ENCODE measurements around the gene CDH12.

DNA sequence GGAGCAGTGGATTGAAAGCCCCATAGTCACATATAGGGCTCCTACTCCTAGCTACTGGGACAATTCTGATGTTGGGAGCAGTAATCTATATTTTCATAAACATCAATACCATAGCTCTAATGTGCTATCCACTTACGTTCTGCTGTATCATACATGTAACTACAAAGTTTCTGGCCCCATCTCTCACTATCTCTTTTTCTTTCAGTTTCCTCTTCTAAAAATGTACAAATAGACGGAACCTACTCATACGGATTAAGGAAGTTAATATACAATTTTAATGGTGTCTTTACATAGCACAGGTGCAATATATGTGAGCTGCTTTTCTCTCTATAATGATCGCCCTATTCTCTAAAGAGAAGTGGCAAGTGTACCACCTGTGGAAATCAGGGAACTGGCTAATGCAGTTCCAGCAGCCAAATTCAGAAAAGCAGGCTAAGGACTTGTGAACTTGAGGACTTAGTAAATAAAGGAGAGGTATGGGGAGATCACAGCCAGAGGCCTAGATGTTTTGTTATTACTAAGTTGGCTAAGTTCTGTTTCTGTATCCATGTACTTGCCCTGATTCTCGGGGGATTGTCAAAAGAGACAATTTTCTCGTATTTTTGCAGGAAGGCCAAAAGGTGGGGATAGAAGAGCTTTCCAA is 1021.9 kb downstream of the CDH12 start:
- TF ChIP-seq, protein P1, sequence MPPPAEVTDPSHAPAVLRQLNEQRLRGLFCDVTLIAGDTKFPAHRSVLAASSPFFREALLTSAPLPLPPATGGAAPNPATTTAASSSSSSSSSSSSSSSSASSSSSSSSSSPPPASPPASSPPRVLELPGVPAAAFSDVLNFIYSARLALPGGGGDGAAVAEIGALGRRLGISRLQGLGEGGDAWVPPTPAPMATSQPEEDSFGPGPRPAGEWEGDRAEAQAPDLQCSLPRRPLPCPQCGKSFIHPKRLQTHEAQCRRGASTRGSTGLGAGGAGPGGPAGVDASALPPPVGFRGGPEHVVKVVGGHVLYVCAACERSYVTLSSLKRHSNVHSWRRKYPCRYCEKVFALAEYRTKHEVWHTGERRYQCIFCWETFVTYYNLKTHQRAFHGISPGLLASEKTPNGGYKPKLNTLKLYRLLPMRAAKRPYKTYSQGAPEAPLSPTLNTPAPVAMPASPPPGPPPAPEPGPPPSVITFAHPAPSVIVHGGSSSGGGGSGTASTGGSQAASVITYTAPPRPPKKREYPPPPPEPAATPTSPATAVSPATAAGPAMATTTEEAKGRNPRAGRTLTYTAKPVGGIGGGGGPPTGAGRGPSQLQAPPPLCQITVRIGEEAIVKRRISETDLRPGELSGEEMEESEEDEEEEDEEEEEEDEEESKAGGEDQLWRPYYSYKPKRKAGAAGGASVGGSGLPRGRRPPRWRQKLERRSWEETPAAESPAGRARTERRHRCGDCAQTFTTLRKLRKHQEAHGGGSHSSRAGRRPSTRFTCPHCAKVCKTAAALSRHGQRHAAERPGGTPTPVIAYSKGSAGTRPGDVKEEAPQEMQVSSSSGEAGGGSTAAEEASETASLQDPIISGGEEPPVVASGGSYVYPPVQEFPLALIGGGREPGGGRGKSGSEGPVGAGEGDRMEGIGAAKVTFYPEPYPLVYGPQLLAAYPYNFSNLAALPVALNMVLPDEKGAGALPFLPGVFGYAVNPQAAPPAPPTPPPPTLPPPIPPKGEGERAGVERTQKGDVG (CRISPR knock-in tag; IDR thresholded peaks at IDR 0.05) = no peak
- TF ChIP-seq CEBPB (IDR thresholded peaks at IDR 0.05; ENCODE audit: borderline replicate concordance in 1 of 2, low read depth in 2 of 2, low read length in 2 of 2) (no peak), POLR2AphosphoS5 (IDR thresholded peaks at IDR 0.05; ENCODE audit: low read length) (no peak), ZZZ3 (IDR thresholded peaks at IDR 0.05; ENCODE audit: control insufficient read depth, insufficient read length, low read depth) (no peak), GABPA (IDR thresholded peaks at IDR 0.05; ENCODE audit: low read depth) (0 out of 2 replicates have a peak, but pooled peaks have one; percentile 16), POLR2A (IDR thresholded peaks at IDR 0.05; ENCODE audit: low read depth, low read length) (no peak)

Measured in GM12878 (cell line).